CD4-positive, alpha-beta T cell treated with Interleukin-4 for 1 hour (primary cell): ENCODE measurements around the gene KLK6.

Experiments
- DNase-seq, 2 donors: peaks; one replicate each; pipeline ENCODE4 v3.0.0-alpha.2; 2020 to 2022

The KLK6 gene

GRCh38 chr19:50969413-50969760, at the start of gene KLK6:
Gene KLK6, minus strand, starts transcription at chr19:50969591. Its CDS starts 1,487 bp downstream, at chr19:50968104.
- DNase-seq = no peak

DNA sequence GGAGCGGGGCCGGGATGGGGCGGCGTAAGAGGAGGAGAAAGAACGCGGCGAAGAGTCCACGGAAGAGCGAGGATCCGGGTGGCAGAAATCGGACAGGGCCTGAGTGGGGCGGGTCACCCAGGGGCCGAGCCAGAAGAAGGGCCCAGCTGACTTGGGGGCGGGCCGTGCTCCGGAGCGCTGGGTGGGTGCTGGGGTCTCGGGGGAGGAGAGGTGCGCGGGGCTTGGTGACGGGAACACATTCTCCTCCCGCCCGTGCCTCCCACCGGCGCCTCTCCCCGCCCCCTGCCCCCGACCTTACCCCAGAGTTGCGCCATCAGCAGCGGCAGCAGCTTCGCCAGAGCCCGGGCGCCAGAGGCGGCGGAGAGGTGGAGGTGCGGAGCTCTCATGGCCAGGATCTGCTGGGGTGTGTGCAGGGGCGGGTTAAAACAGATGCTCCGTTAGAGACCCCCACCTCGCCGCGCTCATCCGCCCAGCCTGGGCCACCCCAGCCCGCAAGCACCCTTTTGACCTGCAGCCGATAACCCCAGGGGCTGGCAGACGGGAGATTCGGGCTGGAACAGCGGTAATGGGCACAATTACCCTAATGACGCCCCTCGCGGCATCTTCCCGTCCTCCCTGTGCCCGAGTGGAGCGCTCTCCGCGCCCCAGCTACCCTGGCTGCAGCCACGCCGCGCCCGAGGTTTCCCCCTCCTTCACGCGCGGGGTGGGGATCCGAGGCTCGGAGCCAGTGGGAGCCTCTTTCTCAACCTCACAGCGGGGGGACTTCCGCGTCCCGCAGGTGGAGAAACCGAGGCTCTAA, 49.6 kb upstream of the KLK6 start:
- no peak for DNase-seq

DNA sequence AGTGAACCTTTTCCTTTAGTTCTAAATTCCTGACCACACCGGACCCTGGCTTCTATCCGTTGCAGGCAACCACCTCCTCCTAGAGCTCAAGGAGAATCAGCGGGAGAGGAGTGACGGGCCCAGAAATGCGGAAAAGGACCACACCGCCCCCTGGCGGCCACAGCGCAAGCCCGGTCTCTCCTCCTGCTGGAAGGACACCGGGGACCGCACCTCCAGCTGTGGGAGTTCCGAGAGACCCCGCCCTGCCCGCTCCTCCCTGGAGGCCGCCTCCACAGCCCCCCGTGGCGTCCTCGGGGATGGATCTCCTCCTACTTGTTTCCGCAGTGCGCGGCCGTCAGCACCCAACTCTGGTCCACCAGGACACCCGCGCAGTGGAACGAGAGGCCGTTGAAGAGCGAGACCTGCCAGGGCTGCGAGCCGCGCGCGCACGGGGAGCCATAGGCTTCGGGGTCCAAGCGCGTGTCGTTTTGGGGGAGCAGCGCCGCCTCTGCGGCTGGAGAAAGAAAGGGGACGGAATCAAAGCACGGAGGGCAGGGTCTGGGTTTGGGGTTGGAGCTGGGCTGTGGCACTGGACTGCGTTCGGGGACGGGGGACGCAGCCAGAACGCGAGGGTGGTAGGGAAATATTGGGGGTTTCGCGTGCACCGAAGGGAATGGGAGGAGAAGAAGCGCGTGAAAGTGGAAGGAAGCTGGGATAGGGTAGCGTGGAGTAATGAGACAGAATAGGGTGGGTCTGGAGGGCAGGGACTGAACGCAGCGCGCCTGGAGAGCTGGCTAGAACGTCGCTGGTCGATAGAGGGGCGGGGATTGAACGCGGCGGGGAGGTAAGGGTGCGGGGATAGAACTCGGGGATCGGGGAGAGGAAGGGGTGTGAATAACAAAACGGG, 47.6 kb upstream of the KLK6 start:
- peak; percentile 38 to 42 for DNase-seq

DNA sequence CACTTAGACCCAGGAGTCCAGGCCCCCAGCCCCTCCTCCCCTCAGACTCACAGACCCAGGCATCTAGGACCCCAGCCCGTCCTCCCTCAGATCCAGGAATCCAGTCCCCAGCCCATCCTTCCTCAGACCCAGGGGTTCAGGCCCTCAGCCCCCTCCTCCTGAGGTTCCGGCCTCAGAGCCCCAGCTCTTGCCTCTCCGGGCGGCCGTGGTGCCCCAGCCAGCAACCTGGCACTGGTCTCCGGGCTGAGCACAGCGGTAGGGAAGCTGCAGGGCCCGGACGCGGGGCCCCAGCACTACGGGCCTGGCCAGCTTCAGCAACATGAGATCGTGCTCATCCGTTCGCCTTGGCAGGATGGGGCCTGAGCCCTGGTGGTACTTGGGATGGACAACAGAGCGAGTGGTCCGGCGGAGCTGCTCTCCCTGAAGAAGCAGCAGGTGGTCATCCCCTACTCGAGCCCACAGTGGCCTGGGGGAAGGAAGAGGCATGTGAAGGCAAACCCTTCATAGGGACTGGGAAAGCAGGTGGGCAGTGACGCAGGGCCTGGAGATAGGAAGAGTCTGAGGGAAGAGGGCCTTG, 46.4 kb upstream of the KLK6 start:
- no peak for DNase-seq

DNA sequence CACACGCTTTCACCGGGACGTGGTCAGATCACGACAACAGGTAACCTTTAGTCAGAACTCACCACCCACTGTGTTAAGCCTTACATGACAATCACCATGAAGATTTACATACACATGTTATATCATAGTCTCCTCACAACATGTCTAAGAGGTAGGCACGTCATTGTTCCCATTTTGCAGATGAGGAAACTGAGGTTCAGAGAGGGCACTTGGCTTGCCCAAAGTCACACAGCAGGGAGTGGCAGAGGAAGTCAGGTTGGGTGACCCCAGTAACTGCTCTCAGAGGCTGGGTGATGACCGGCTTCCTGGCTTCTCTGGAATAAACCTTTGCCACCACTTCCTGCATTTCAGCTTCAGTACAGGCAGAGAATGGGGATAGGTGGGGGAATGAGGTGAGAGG, 44.9 kb upstream of the KLK6 start:
- DNase-seq = no peak

- DNase-seq = no peak
Measured at GRCh38 chr19:51012661-51013190, 43.3 kb upstream of the KLK6 start.

- no peak for DNase-seq
Measured at GRCh38 chr19:51010066-51010795, 40.8 kb upstream of the KLK6 start.

DNA sequence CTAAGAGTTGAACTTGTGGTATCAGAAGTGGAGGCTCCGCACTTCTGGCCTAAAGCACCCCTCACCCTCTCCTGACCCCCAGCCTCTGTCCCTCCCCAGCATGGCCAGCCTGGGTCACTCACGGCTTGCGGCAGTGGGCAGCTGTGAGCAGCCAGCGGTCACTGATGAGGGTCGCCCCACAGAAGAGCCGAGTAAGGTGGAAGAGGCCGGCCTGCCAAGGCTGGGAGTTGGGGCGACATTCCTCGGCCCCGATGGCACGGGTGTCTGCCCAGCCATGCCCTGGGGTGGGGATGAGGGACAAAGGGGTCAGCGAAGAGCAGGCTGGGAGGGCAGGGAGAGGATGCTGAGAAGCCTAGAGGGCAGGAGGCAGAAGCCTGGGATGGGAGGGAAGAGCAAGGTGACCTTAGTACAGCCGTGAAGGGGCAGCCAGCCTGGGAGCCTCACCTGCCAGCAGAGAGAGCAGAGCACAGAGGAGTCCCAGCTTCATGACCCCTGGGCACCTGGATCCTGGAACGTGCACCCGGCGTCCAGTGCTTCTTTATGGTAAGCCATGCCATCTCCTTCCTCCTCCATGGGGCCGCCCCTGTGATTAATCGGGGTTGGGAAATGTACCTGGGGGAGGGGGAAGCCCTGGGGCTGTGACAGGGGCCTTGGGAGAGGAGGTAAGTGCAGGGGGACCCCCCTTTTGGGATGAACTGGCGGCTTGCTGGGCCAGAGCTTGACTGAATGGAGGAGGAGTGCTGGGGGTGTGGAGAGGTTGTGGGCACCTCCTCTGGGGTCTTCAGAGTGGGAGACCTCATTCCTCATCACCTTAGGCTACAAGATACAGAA, 39.9 kb upstream of the KLK6 start:
- no peak for DNase-seq

DNA sequence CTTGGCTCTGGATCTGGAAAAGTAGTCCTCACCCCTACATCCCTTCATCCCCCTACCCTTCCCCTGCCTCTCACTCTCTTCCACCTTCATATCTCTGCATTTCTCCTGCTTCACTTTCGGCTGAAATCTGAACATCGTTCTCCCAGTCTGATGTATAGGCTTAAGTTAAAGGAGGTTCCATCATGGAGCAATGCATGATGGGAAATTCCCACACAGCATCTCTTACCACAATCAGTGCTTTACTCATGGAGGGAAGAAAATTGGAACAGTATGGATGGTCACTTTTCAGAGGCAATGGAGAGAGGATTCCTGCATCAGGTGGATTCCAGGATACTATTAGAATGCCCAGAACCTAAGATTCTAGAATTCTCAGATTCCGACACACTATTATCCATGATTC, 38.1 kb upstream of the KLK6 start:
- no peak for DNase-seq

- DNase-seq = no peak
Measured at GRCh38 chr19:51006406-51006805, 37.0 kb upstream of the KLK6 start.

DNA sequence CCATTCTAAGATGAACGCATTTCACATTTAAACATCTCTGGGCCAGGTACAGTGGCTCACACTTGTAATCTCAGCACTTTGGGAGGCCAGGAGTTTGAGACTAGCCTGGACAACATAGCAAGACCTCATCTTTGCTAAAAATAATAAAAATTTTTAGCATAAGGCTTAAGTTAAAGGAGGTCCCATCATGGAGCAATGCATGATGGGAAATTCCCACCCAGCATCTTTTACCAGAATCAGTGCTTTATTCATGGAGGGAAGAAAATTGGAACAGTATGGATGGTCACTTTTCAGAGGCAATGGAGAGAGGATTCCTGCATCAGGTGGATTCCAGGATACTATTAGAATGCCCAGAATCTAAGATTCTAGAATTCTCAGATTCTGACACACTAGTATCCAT, 35.9 kb upstream of the KLK6 start:
- no peak for DNase-seq

GRCh38 chr19:51003316-51003715, 33.9 kb upstream of the KLK6 start:
- no peak for DNase-seq

GRCh38 chr19:51002542-51003311, 33.3 kb upstream of the KLK6 start:
- peak in 1 of 2 donors; percentile 23 for DNase-seq

DNA sequence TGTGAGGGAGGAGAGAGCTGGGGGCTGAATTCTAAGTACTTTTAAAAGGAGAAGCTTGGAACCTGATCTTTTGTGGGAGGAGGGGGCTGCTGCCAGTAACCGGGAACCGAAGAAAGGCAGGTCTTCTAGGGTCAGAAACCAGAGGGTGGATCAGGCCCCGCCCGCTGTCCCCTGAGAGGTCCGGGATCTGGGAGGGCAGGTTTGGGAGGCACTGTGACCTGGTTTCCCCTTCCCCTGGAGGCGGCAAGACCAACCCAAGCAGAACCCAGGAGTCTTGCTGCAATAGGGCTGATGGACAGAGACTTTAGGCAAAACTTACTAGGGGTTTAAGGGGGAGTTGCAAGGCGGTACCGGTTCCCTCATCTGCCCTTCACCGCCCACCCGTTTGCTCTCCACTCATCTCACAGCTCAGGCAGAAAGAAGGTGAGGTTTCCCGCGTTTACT, 32.7 kb upstream of the KLK6 start:
- DNase-seq = no peak

- DNase-seq = no peak
Measured at GRCh38 chr19:51001515-51001914, 32.1 kb upstream of the KLK6 start, which contains the start of gene KLK8. Gene KLK8, minus strand, starts transcription at chr19:51001604. Its CDS starts 437 bp downstream, at chr19:51001167.

GRCh38 chr19:51000981-51001380, 31.6 kb upstream of the KLK6 start:
- no peak for DNase-seq

GRCh38 chr19:51000426-51000825, 31.0 kb upstream of the KLK6 start:
- DNase-seq = no peak

GRCh38 chr19:50998686-50999085, 29.3 kb upstream of the KLK6 start:
- no peak for DNase-seq

DNA sequence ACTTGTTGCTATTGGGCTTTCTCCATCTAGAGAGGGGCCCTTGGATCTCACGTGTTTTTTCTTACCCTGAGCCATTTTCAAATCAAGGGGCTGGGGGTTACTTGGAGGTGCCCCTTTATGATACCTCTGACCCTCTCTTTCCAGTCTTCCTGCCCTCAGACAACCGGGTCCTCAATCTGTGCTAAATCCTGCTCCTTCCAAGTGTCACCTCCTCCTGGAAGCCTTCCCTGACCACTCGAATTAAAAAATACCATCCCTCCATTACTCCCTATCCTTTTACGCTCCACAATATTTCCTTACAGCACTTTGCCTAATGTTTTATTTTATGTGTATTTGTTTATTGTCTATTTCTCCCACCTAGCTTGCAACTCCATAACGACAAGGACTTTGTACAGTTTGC, 28.7 kb upstream of the KLK6 start:
- no peak for DNase-seq

GRCh38 chr19:50994129-50994528, 24.7 kb upstream of the KLK6 start:
- no peak for DNase-seq

GRCh38 chr19:50992666-50993035, 23.3 kb upstream of the KLK6 start:
- DNase-seq = no peak
